SK-N-SH (cell line): Measurements from ENCODE around the gene PGS1. TPM values are rescaled to one million over a fixed set of nuclear protein-coding genes. Genes with fewer than 3 reads are reported as not detected.

ENCODE experiments used
- CTCF ChIA-PET: fragments of 300-600, 350-600 bp; formaldehyde crosslinking; extraction: SDS; loops from one replicate; lab custom pipeline; 2021; lab: Yijun Ruan, JAX
- POLR2A ChIA-PET: fragments of 350-600 bp; sonication (Branson Sonifier 250); formaldehyde crosslinking; extraction: SDS; loops from one replicate; lab custom pipeline; 2020; ENCODE audit warnings: antibody characterized with exemption, inconsistent platforms; lab: Yijun Ruan, JAX
- DNase-seq: peaks from one replicate; pipeline ENCODE4 v3.0.0; 2012
- H2AFZ ChIP-seq: fragments of 200-600 bp; sonication (generic); 2 replicates; pipeline ENCODE4 v1.8.1; 2016; ENCODE audit warnings: antibody characterized with exemption, mild to moderate bottlenecking, low read depth
- H3F3A ChIP-seq: fragments of 200-600 bp; sonication (generic); replicated peaks from 2 replicates; pipeline ENCODE3; 2016; ENCODE audit warnings: antibody characterized with exemption, mild to moderate bottlenecking; ENCODE audit not compliant: insufficient read depth
- H3K27ac ChIP-seq, 2 experiments: fragments of 200-500 bp in 1 of 2; fragments of 200-600 bp in 1 of 2; sonication (Bioruptor generic) in 1 of 2; sonication (generic), shearing (Covaris generic) in 1 of 2; 2 replicates each; pipeline versions ENCODE4 v1.5.1 to v1.6.1; 2014 to 2016; ENCODE audit warnings: low read depth in 2 of 2, inconsistent platforms in 1 of 2, low read length in 1 of 2, mild to moderate bottlenecking in 1 of 2, mixed read lengths in 1 of 2
- H3K27me3 ChIP-seq: fragments of 200-600 bp; sonication (generic), shearing (Covaris generic); 2 replicates; pipeline ENCODE4 v1.6.1; 2016; ENCODE audit warnings: mixed run types; ENCODE audit not compliant: insufficient read depth
- H3K36me3 ChIP-seq, 2 experiments: fragments of 200-500 bp in 1 of 2; fragments of 200-600 bp in 1 of 2; sonication (Bioruptor generic) in 1 of 2; sonication (generic) in 1 of 2; replicated peaks in 1 of 2; 2 replicates each; pipeline versions ENCODE3 to v1.5.1; 2014 to 2016; ENCODE audit warnings: low read length in 1 of 2, mild to moderate bottlenecking in 1 of 2; ENCODE audit not compliant: insufficient read depth in 2 of 2, control insufficient read depth in 1 of 2
- H3K4me1 ChIP-seq, 2 experiments: fragments of 200-500 bp in 1 of 2; fragments of 200-600 bp in 1 of 2; sonication (Bioruptor generic) in 1 of 2; sonication (generic), shearing (Covaris generic) in 1 of 2; 2 replicates each; pipeline versions ENCODE4 v1.5.1 to v1.6.1; 2014 to 2016; ENCODE audit warnings: low read depth in 1 of 2, low read length in 1 of 2, mixed run types in 1 of 2; ENCODE audit not compliant: insufficient read depth in 2 of 2, control insufficient read depth in 1 of 2
- H3K4me2 ChIP-seq: fragments of 200-600 bp; sonication (generic), shearing (Covaris generic); 2 replicates; pipeline ENCODE4 v1.6.1; 2017; ENCODE audit warnings: mixed run types
- H3K4me3 ChIP-seq, 2 experiments: fragments of 200-500 bp in 1 of 2; fragments of 200-600 bp in 1 of 2; sonication (Bioruptor generic) in 1 of 2; sonication (generic), shearing (Covaris generic) in 1 of 2; 2 replicates each; pipeline versions ENCODE4 v1.5.1 to v1.8.1; 2014 to 2016; ENCODE audit warnings: low read depth in 2 of 2, inconsistent platforms in 1 of 2, low read length in 1 of 2, mild to moderate bottlenecking in 1 of 2, mixed read lengths in 1 of 2, moderate library complexity in 1 of 2
- H3K79me2 ChIP-seq: fragments of 200-600 bp; sonication (generic); 2 replicates; pipeline ENCODE4 v1.8.1; 2017; ENCODE audit warnings: mild to moderate bottlenecking; ENCODE audit not compliant: insufficient read depth
- H3K9ac ChIP-seq: fragments of 200-600 bp; sonication (generic); 2 replicates; pipeline ENCODE4 v1.6.1; 2017; ENCODE audit warnings: mixed run types
- H3K9me2 ChIP-seq: fragments of 200-600 bp; sonication (generic); 2 replicates; pipeline ENCODE4 v1.6.1; 2017; ENCODE audit warnings: mixed run types
- H3K9me3 ChIP-seq: fragments of 200-600 bp; sonication (generic); 2 replicates; pipeline ENCODE4 v1.6.1; 2017; ENCODE audit warnings: mixed run types, mild to moderate bottlenecking, moderate library complexity
- H4K20me1 ChIP-seq: fragments of 200-600 bp; sonication (generic); 2 replicates; pipeline ENCODE4 v1.6.1; 2017; ENCODE audit warnings: mild to moderate bottlenecking, mixed run types; ENCODE audit not compliant: insufficient read depth
- CTCF ChIP-seq: fragments of 200-600 bp; sonication (generic); IDR thresholded peaks from 2 replicates; pipeline ENCODE4 v1.6.1; 2017; ENCODE audit warnings: antibody characterized with exemption, mild to moderate bottlenecking, moderate library complexity
- RFX5 ChIP-seq: IDR thresholded peaks from 2 replicates; pipeline ENCODE4 v1.6.1; 2012; ENCODE audit warnings: mild to moderate bottlenecking, improper control_type of control experiment, low read length
- SMC3 ChIP-seq: IDR thresholded peaks from 2 replicates; pipeline ENCODE4 v1.6.1; 2012; ENCODE audit warnings: low read depth, low read length, improper control_type of control experiment
- TCF12 ChIP-seq: IDR thresholded peaks from 2 replicates; pipeline ENCODE4 v1.4.0; 2012
- WGBS: methylation state at CpG from one replicate; pipeline ENCODE4 v1.1.6; 2017; ENCODE audit warnings: low lambda C conversion rate; 5-methylcytosine and 5-hydroxymethylcytosine counted together
- polyA plus RNA-seq, 3 experiments: library from polyadenylated mRNA; depleted of rRNA; stranded (reverse); fragments of >200 nt; gene quantifications; 2 replicates each; pipeline ENCODE4 v1.2.3, GENCODE V29; 2012

PGS1 gene
- polyA plus RNA-seq, 1 of the 3 experiments (the other 2 are of a cell fraction) = 88.4 TPM

GRCh38 chr17:78412403-78412802, 34.0 kb downstream of the PGS1 start:
- Histone ChIP-seq H3K9me3 (no peaks in the 10 kb centered on the region), H3F3A (no peaks in the 10 kb centered on the region), H3K36me3 (peaks cover 5 to 47% of the 10 kb centered on the region in 2 experiments), H3K4me3 (no peak overlapping the region), H3K9me2 (no peaks in the 10 kb centered on the region), H3K9ac (no peak overlapping the region), H3K4me1 (peaks cover 0 to 22% of the 10 kb centered on the region in 2 experiments; a peak in 1 of 4 replicates), H3K79me2 (peaks cover 73% of the 10 kb centered on the region), H2AFZ (no peak overlapping the region), H3K27ac (no peak overlapping the region; a peak in 1 of 4 replicates), H3K27me3 (no peaks in the 10 kb centered on the region), H4K20me1 (peaks cover 77% of the 10 kb centered on the region), H3K4me2 (no peak overlapping the region)
- peak; percentile 58 for DNase-seq
- TF ChIP-seq CTCF (peak; percentile 59), RFX5 (no peak), SMC3 (peak; percentile 20; the same call in 1 of the 2 replicates)
- POLR2A ChIA-PET = interaction anchor here (0.6 to 0.7 kb wide), 2 partner anchors 13 to 20 kb away, joined by 3 read pairs; no protein-coding TSS in a partner anchor
- CTCF ChIA-PET = interaction anchor here (0.6 to 3.1 kb wide), 13 partner anchors 10 to 295 kb away, joined by 3 to 17 read pairs (median 4); partner anchors contain the start of gene SOCS3
- WGBS = 93% methylated on average over 10 of the region's 10 CpGs

GRCh38 chr17:78414178-78415162, 36.0 kb downstream of the PGS1 start:
- CTCF ChIA-PET = interaction anchor here (0.8 to 1.3 kb wide), 3 partner anchors 14 to 164 kb away, joined by 3 to 6 read pairs (median 4); no protein-coding TSS in a partner anchor
- DNase-seq = no peak
- peaks cover 52% of the 10 kb centered on the region for H3K79me2 ChIP-seq
- POLR2A ChIA-PET = no interaction called here
- no peak overlapping the region; a peak in 1 of 4 replicates for H3K27ac ChIP-seq
- H3K27me3 ChIP-seq = no peaks in the 10 kb centered on the region
- H3F3A ChIP-seq = no peaks in the 10 kb centered on the region
- TF ChIP-seq SMC3 (no peak), TCF12 (no peak)
- H3K4me1 ChIP-seq = peaks cover 0 to 14% of the 10 kb centered on the region in 2 experiments; a peak in 1 of 4 replicates
- H3K9me3 ChIP-seq = no peaks in the 10 kb centered on the region
- 94% methylated on average over 34 of the region's 34 CpGs for WGBS
- peaks cover 59% of the 10 kb centered on the region for H4K20me1 ChIP-seq
- H3K9ac ChIP-seq = no peak overlapping the region
- H3K4me2 ChIP-seq = no peak overlapping the region
- H2AFZ ChIP-seq = no peak overlapping the region
- H3K36me3 ChIP-seq = peaks cover 5 to 48% of the 10 kb centered on the region in 2 experiments
- no peaks in the 10 kb centered on the region for H3K9me2 ChIP-seq
- no peak overlapping the region for H3K4me3 ChIP-seq
